Coronary artery (tissue), 2 donors: Measurements from ENCODE around the gene MCF2L2.
"Not testable (repeated sequence)": the region's sequence is repeated elsewhere in the genome, so short reads cannot be mapped to it uniquely, and the experiment has no call there.

Source experiments
- DNase-seq: peaks from one replicate; pipeline ENCODE4 v3.0.0-alpha.2; 2017; ENCODE audit warnings: low spot score
- H3K27ac ChIP-seq, 2 donors: fragments of 200-600 bp; sonication (generic); one replicate each; pipeline ENCODE4 v1.5.1; 2016 to 2019
- H3K4me3 ChIP-seq: fragments of 200-600 bp; sonication (generic); 2 replicates; pipeline ENCODE4 v1.5.1; 2016; ENCODE audit warnings: mild to moderate bottlenecking, moderate library complexity
- TF ChIP-seq, protein P1 (sequence below): fragments of 200-600 bp; sonication (generic); IDR thresholded peaks from one replicate; pipeline ENCODE4 v1.5.1; 2019; ENCODE audit warnings: antibody characterized with exemption

The MCF2L2 gene, protein sequence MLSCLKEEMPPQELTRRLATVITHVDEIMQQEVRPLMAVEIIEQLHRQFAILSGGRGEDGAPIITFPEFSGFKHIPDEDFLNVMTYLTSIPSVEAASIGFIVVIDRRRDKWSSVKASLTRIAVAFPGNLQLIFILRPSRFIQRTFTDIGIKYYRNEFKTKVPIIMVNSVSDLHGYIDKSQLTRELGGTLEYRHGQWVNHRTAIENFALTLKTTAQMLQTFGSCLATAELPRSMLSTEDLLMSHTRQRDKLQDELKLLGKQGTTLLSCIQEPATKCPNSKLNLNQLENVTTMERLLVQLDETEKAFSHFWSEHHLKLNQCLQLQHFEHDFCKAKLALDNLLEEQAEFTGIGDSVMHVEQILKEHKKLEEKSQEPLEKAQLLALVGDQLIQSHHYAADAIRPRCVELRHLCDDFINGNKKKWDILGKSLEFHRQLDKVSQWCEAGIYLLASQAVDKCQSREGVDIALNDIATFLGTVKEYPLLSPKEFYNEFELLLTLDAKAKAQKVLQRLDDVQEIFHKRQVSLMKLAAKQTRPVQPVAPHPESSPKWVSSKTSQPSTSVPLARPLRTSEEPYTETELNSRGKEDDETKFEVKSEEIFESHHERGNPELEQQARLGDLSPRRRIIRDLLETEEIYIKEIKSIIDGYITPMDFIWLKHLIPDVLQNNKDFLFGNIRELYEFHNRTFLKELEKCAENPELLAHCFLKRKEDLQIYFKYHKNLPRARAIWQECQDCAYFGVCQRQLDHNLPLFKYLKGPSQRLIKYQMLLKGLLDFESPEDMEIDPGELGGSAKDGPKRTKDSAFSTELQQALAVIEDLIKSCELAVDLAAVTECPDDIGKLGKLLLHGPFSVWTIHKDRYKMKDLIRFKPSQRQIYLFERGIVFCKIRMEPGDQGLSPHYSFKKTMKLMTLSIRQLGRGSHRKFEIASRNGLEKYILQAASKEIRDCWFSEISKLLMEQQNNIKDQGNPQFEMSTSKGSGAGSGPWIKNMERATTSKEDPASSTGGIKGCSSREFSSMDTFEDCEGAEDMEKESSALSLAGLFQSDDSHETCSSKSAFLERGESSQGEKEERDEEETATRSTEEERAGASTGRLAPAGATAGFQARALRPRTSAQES

DNA sequence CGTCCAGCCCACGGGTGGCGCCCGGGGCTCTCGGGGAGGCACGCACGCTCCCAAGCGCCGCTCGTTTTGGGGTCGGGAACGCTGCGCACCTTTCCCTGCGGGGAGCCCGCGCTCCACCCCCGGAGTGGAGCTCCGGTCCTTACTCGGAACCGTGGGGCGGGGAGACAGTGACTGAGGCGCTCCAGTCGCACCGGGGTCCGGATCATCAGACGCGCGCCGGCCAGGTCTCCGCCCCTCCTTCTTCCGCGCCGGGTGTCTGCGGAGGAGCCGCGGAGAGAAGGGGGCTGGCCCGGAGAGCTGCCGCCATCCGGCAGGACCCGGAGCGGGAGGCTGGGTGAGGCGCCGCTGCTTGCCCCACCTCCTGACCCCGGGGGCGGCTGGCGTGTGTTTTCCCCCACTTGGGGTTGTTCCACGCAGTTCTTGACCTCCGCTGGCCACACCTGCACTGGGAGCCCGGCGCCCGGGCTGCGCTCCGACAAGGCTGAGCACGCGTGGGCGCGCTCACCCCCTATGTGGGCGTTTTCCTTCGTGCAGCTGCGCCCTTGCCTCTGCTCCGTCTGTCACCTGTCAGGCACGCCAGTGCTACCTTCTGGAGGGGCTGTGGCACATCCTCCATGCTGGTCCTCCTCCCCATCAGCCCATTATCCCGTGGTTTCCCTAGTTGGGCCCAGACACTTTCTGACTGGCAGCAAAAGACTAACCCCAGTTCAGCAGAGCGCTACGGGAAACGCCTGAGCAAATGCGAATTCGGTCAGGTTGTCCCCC is at the start of gene MCF2L2:
Gene MCF2L2, minus strand, starts transcription at position 173 of the 765 bp plus-strand sequence. CDS start 642 bp downstream, outside the sequence.
- no peak for DNase-seq
- TF ChIP-seq, protein P1, sequence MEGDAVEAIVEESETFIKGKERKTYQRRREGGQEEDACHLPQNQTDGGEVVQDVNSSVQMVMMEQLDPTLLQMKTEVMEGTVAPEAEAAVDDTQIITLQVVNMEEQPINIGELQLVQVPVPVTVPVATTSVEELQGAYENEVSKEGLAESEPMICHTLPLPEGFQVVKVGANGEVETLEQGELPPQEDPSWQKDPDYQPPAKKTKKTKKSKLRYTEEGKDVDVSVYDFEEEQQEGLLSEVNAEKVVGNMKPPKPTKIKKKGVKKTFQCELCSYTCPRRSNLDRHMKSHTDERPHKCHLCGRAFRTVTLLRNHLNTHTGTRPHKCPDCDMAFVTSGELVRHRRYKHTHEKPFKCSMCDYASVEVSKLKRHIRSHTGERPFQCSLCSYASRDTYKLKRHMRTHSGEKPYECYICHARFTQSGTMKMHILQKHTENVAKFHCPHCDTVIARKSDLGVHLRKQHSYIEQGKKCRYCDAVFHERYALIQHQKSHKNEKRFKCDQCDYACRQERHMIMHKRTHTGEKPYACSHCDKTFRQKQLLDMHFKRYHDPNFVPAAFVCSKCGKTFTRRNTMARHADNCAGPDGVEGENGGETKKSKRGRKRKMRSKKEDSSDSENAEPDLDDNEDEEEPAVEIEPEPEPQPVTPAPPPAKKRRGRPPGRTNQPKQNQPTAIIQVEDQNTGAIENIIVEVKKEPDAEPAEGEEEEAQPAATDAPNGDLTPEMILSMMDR: no peak
- Histone ChIP-seq H3K4me3 (peak within 1 kb of the TSS; percentile 81), H3K27ac (no peak within 1 kb of the TSS)

DNA sequence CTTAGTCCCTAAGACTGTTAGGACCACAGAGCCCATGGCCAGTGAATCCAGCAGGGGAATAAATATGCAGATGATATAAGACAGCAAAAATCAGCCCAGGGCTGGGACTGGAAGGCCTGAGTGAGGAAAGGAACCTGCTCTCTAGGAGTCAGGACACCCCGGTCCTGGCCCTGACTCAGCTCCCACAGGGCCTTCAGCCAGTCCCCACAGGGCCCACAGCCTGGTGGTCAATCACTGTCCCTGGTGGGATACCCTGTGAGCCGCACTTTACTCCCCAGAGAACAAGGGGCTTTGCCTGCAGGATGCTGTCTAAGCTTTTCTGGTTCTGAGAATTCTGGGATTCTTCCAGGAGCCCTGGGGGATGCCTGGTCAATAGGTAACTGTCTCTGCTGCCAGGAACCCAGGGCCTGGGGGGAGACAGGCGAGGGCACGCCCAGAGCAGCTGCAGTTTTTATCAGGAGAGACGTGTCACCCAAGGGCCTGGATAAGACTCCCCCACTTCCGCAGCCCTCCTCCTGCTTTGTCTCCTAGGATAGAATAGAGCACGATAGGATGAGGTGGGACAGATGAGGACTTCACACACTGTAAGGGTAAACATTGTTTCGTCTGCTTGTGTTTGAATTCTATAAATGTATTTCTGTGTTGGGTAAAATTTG is 49.5 kb upstream of the MCF2L2 start:
- H3K27ac ChIP-seq: no peak overlapping the region
- no peak for DNase-seq
- TF ChIP-seq, protein P1: no peak

DNA sequence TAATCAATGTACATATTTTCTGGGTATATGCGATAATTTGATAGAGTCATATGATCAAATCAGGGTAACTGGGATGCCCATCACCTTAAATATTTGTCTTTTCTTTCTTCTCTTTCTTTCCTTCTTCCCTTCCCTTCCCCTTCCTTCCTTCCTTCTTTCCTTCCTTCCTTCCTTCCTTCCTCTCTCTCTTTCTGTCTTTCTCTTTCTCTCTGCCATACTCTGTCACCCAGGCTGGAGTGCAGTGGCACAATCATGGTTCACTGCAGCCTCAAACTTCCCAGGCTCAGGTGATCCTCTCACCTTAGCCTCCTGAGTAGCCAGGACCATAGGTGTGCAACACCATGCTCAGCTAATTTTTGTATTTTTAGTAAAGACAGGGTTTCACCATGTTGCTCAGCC is 47.3 kb upstream of the MCF2L2 start:
- DNase-seq, H3K4me3 ChIP-seq, H3K27ac ChIP-seq: not testable (repeated sequence)

More for the DNA sequence above, 49.5 kb upstream of the MCF2L2 start:
- H3K4me3 ChIP-seq: no peak overlapping the region

DNA sequence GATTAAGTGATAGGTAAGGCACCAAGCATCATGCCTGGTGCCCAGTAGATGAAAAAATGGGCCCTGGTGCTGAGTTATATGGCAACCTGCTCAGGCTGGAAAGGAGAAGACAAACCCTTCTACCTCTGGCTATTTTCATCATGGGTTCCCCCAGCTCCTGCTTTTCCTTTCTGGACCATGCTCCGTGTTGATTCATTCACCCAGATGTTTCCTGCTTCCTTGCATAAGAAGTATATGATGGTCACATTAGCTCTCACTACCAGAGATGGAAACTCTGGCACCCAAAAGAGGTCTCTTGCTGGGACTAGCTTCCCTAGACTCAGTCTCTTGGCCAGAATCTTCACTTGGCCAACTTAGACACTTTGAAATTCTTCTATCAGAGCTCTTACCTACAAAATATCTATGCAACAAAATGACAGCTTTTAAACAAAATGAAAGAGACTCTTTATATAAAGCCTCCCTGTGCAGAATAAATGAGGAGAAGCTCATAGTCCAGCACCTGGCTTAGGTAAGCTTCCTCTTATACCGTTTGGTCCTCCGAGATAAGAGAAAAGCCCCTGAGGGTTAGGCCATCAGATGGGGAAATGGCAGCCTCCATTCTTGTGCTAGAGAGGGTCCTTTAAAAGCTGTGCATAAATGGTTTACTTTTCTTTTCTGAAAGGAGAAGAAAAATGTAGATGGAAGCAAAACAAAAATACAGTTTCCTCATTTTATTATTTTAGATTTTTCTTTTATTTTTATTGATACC is 46.8 kb upstream of the MCF2L2 start:
- TF ChIP-seq, protein P1: no peak
- no peak overlapping the region for H3K4me3 ChIP-seq
- DNase-seq: no peak
- H3K27ac ChIP-seq: no peak overlapping the region

DNA sequence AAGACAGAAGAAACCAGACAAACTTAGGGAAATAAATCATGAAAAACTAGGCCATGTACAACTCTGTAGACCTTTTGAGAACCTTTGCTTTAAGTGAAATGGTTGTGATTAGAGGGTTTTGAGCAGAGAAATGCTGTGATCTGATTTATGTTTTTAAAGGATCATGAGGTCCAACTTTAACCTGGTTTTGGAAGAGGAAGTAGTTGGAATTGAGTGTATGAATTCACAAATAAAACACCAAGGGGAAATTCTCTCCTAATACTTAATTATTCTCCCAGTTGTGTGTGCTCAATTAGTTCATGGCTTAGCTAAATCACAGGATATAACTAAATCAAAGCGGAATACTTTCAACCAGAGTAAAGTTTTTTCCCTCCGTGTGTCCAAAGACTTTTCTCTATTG is 45.5 kb upstream of the MCF2L2 start:
- no peak for DNase-seq
- H3K27ac ChIP-seq: no peak overlapping the region
- TF ChIP-seq, protein P1: no peak
- no peak overlapping the region for H3K4me3 ChIP-seq

DNA sequence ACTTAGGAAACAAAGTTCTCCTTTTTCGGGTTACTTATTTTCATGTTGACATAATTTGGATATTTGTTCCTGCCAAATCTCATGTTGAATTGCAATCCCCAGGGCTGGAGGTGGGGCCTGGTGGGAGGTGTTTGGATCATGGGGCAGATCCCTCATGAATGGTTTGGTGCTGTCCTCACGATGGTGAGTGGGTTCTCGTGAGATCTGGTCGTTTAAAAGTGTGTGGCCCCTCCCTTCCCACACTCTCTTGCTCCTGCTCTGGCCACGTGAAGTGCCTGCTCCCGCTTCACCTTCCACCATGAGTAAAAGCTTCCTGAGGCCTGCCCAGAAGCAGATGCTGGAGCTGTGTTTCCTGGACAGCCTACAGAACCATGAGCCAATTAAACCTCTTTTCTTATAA is 43.7 kb upstream of the MCF2L2 start:
- DNase-seq: no peak
- Histone ChIP-seq H3K4me3 (no peak overlapping the region), H3K27ac (no peak overlapping the region)
- TF ChIP-seq, protein P1: no peak
